Karpas-422 (cell line): ENCODE measurements around the gene MEGF9. TPM values are rescaled to one million over a fixed set of nuclear protein-coding genes. Genes with fewer than 3 reads are reported as not detected.

Experiments used
- DNase-seq: peaks from one replicate; pipeline ENCODE4 v3.0.0-alpha.2; 2015
- H2AFZ ChIP-seq: fragments of 200-600 bp; sonication (generic); 2 replicates; pipeline ENCODE4 v1.6.1; 2014; ENCODE audit warnings: antibody characterized with exemption, low read length, mixed read lengths
- H3K27ac ChIP-seq: fragments of 200-600 bp; sonication (generic); 2 replicates; pipeline ENCODE4 v1.5.1; 2014; ENCODE audit warnings: mild to moderate bottlenecking, low read length, moderate library complexity
- H3K27me3 ChIP-seq: fragments of 200-600 bp; sonication (generic); 2 replicates; pipeline ENCODE4 v1.6.1; 2014; ENCODE audit warnings: low read length, mixed read lengths
- H3K36me3 ChIP-seq: fragments of 200-600 bp; sonication (generic); 2 replicates; pipeline ENCODE4 v1.6.1; 2014; ENCODE audit warnings: low read length, mixed read lengths; ENCODE audit not compliant: insufficient read depth
- H3K4me1 ChIP-seq: fragments of 200-600 bp; sonication (generic); 2 replicates; pipeline ENCODE4 v1.6.1; 2014; ENCODE audit warnings: mild to moderate bottlenecking, low read length, mixed read lengths
- H3K4me2 ChIP-seq: fragments of 200-600 bp; sonication (generic); 2 replicates; pipeline ENCODE4 v1.6.1; 2014; ENCODE audit warnings: low read length, low read depth, mild to moderate bottlenecking; ENCODE audit not compliant: poor library complexity, severe bottlenecking
- H3K4me3 ChIP-seq: fragments of 200-600 bp; sonication (generic); 2 replicates; pipeline ENCODE4 v1.5.1; 2014; ENCODE audit warnings: mild to moderate bottlenecking, antibody characterized with exemption, low read length, mixed read lengths
- H3K79me2 ChIP-seq: fragments of 200-600 bp; sonication (generic); 2 replicates; pipeline ENCODE4 v1.6.1; 2014; ENCODE audit warnings: mild to moderate bottlenecking, low read length, mixed read lengths
- H3K9ac ChIP-seq: fragments of 200-600 bp; sonication (generic); 2 replicates; pipeline ENCODE4 v1.6.0; 2014; ENCODE audit warnings: low read length
- H3K9me2 ChIP-seq: fragments of 200-600 bp; sonication (generic), shearing (Covaris generic); replicated peaks from 2 replicates; pipeline ENCODE4 v1.6.0; 2014; ENCODE audit warnings: mild to moderate bottlenecking, low read length, moderate library complexity; ENCODE audit not compliant: insufficient read depth
- H3K9me3 ChIP-seq: fragments of 300-700, 200-600 bp; sonication (generic); 2 replicates; pipeline ENCODE4 v1.6.1; 2014; ENCODE audit warnings: low read length, mixed read lengths
- H4K20me1 ChIP-seq: fragments of 200-600 bp; sonication (generic); 2 replicates; pipeline ENCODE4 v1.6.1; 2014; ENCODE audit warnings: mild to moderate bottlenecking, antibody characterized with exemption, low read length, low read depth; ENCODE audit not compliant: insufficient read depth
- total RNA-seq: library from RNA; depleted of rRNA; stranded (reverse); fragments of >200 nt; shearing (Covaris generic); gene quantifications from 2 replicates; pipeline ENCODE4 v1.2.3, GENCODE V29; 2014; ENCODE audit warnings: low replicate concordance

Gene MEGF9
- total RNA-seq, 1 experiment from 2014 or later: 86.6 TPM

GRCh38 chr9:120608421-120608820 lies 105.8 kb downstream of the MEGF9 start:
- Histone ChIP-seq H4K20me1 (no peaks in the 10 kb centered on the region), H3K9me3 (no peaks in the 10 kb centered on the region), H3K27ac (peak overlapping the region; percentile 26; the same call in 1 of the 2 replicates), H3K79me2 (peaks cover 80% of the 10 kb centered on the region), H3K9ac (no peak overlapping the region), H3K4me3 (no peak overlapping the region), H3K4me1 (no peaks in the 10 kb centered on the region; the same call in 1 of the 2 replicates), H3K27me3 (no peaks in the 10 kb centered on the region), H2AFZ (no peak overlapping the region), H3K36me3 (peaks cover 83% of the 10 kb centered on the region), H3K9me2 (no peaks in the 10 kb centered on the region), H3K4me2 (no peak overlapping the region)
- DNase-seq: no peak

GRCh38 chr9:120603591-120603990 lies 110.7 kb downstream of the MEGF9 start:
- no peaks in the 10 kb centered on the region for H3K9me2 ChIP-seq
- H3K27me3 ChIP-seq: no peaks in the 10 kb centered on the region
- no peak overlapping the region for H3K4me3 ChIP-seq
- no peak for DNase-seq
- no peak overlapping the region for H3K4me2 ChIP-seq
- no peaks in the 10 kb centered on the region for H3K9me3 ChIP-seq
- H3K4me1 ChIP-seq: no peaks in the 10 kb centered on the region
- 0 out of 2 replicates have a peak, but pooled peaks cover 5% of the 10 kb centered on the region for H4K20me1 ChIP-seq
- no peak overlapping the region for H2AFZ ChIP-seq
- H3K36me3 ChIP-seq: peaks cover 60% of the 10 kb centered on the region
- peak overlapping the region; percentile 35; the same call in 1 of the 2 replicates for H3K27ac ChIP-seq
- H3K79me2 ChIP-seq: peaks cover 50% of the 10 kb centered on the region
- H3K9ac ChIP-seq: no peak overlapping the region

GRCh38 chr9:120603010-120603409 lies 111.3 kb downstream of the MEGF9 start:
- Histone ChIP-seq H3K36me3 (peaks cover 55% of the 10 kb centered on the region), H3K27me3 (no peaks in the 10 kb centered on the region), H3K4me1 (no peaks in the 10 kb centered on the region), H3K9me2 (no peaks in the 10 kb centered on the region), H3K4me3 (no peak overlapping the region), H3K4me2 (no peak overlapping the region), H2AFZ (no peak overlapping the region), H3K9me3 (no peaks in the 10 kb centered on the region), H3K9ac (no peak overlapping the region), H4K20me1 (0 out of 2 replicates have a peak, but pooled peaks cover 5% of the 10 kb centered on the region), H3K79me2 (peaks cover 46% of the 10 kb centered on the region), H3K27ac (peak overlapping the region; percentile 35; the same call in 1 of the 2 replicates)
- DNase-seq: no peak

GRCh38 chr9:120593955-120594277 lies 120.4 kb downstream of the MEGF9 start:
- H2AFZ ChIP-seq: no peak overlapping the region
- no peak for DNase-seq
- H3K4me3 ChIP-seq: no peak overlapping the region
- no peaks in the 10 kb centered on the region for H3K36me3 ChIP-seq
- H3K79me2 ChIP-seq: no peaks in the 10 kb centered on the region
- no peak overlapping the region for H3K9ac ChIP-seq
- H3K9me2 ChIP-seq: no peaks in the 10 kb centered on the region
- no peaks in the 10 kb centered on the region for H3K9me3 ChIP-seq
- H3K27ac ChIP-seq: no peak overlapping the region
- no peak overlapping the region for H3K4me2 ChIP-seq
- no peaks in the 10 kb centered on the region for H3K4me1 ChIP-seq
- no peaks in the 10 kb centered on the region for H3K27me3 ChIP-seq
- H4K20me1 ChIP-seq: no peaks in the 10 kb centered on the region

GRCh38 chr9:120593250-120593954 lies 120.9 kb downstream of the MEGF9 start:
- Histone ChIP-seq H3K4me3 (no peak overlapping the region), H3K79me2 (no peaks in the 10 kb centered on the region), H3K4me1 (no peaks in the 10 kb centered on the region), H4K20me1 (no peaks in the 10 kb centered on the region), H3K9ac (no peak overlapping the region), H3K9me2 (no peaks in the 10 kb centered on the region), H3K9me3 (no peaks in the 10 kb centered on the region), H3K27me3 (no peaks in the 10 kb centered on the region), H3K4me2 (no peak overlapping the region), H3K27ac (peak overlapping the region; percentile 39), H3K36me3 (no peaks in the 10 kb centered on the region), H2AFZ (no peak overlapping the region)
- DNase-seq: no peak

GRCh38 chr9:120592210-120592609 lies 122.1 kb downstream of the MEGF9 start:
- Histone ChIP-seq H3K79me2 (no peaks in the 10 kb centered on the region), H3K27me3 (no peaks in the 10 kb centered on the region), H3K4me2 (no peak overlapping the region), H3K9me2 (no peaks in the 10 kb centered on the region), H3K4me1 (peaks cover 10% of the 10 kb centered on the region), H2AFZ (no peak overlapping the region), H3K4me3 (no peak overlapping the region), H4K20me1 (no peaks in the 10 kb centered on the region), H3K9me3 (no peaks in the 10 kb centered on the region), H3K36me3 (no peaks in the 10 kb centered on the region), H3K27ac (no peak overlapping the region), H3K9ac (no peak overlapping the region)
- DNase-seq: no peak

GRCh38 chr9:120587328-120587727 lies 126.9 kb downstream of the MEGF9 start:
- peak; percentile 69 for DNase-seq
- H3K79me2 ChIP-seq: no peaks in the 10 kb centered on the region
- H4K20me1 ChIP-seq: no peaks in the 10 kb centered on the region
- H3K4me3 ChIP-seq: peak overlapping the region; percentile 20; the same call in 1 of the 2 replicates
- H3K9me2 ChIP-seq: no peaks in the 10 kb centered on the region
- H3K27me3 ChIP-seq: no peaks in the 10 kb centered on the region
- H3K9ac ChIP-seq: peak overlapping the region; percentile 47
- no peaks in the 10 kb centered on the region for H3K9me3 ChIP-seq
- peak overlapping the region; percentile 93 for H3K27ac ChIP-seq
- peak overlapping the region; percentile 60 for H3K4me2 ChIP-seq
- peaks cover 53% of the 10 kb centered on the region for H3K4me1 ChIP-seq
- no peaks in the 10 kb centered on the region for H3K36me3 ChIP-seq
- peak overlapping the region; percentile 12 for H2AFZ ChIP-seq

GRCh38 chr9:120583958-120584369 lies 130.3 kb downstream of the MEGF9 start:
- Histone ChIP-seq H3K9me2 (no peaks in the 10 kb centered on the region), H3K27ac (peak overlapping the region; percentile 93), H3K4me1 (peaks cover 62% of the 10 kb centered on the region), H3K9me3 (no peaks in the 10 kb centered on the region), H3K36me3 (no peaks in the 10 kb centered on the region), H3K9ac (peak overlapping the region; percentile 39), H3K4me3 (peak overlapping the region; percentile 43), H3K79me2 (peaks cover 14% of the 10 kb centered on the region), H4K20me1 (no peaks in the 10 kb centered on the region), H2AFZ (no peak overlapping the region), H3K27me3 (no peaks in the 10 kb centered on the region), H3K4me2 (peak overlapping the region; percentile 67)
- DNase-seq: peak; percentile 94
